ENCODE results near the gene INSYN1.

Gene INSYN1

GRCh38 chr15:73753250-73754130 lies at the start of gene INSYN1:
Gene INSYN1 (minus strand): TSS chr15:73753351. CDS start chr15:73751130, 2,221 bp downstream.
- TF ChIP-seq EZH2phosphoT487 (conservative IDR thresholded peaks at IDR 0.05; ENCODE audit: low read length) (no peak), CTCF (IDR thresholded peaks at IDR 0.05; ENCODE audit: insufficient read depth, low read length, poor library complexity, severe bottlenecking) (no peak)
- H3K36me3 ChIP-seq (ENCODE audit: low read length): no peaks in the 10 kb centered on the region
- H3K9ac ChIP-seq (ENCODE audit: low read length): no peak within 1 kb of the TSS
- no peaks in the 10 kb centered on the region for H3F3A ChIP-seq (ENCODE audit: insufficient read depth)
- H3K9me3 ChIP-seq (ENCODE audit: insufficient read depth, low read length): no peaks in the 10 kb centered on the region
- no peaks in the 10 kb centered on the region for H3K9me2 ChIP-seq (replicated peaks; ENCODE audit: insufficient read depth, low read length)
- H3K79me2 ChIP-seq (ENCODE audit: insufficient read depth, low read length): no peaks in the 10 kb centered on the region
- H4K20me1 ChIP-seq (ENCODE audit: low read depth, low read length): no peaks in the 10 kb centered on the region
- no peak within 1 kb of the TSS for H2AFZ ChIP-seq (ENCODE audit: low read depth, low read length, severe bottlenecking)
- no peak within 1 kb of the TSS for H3K27ac ChIP-seq (ENCODE audit: low read depth, low read length)
- no peak within 1 kb of the TSS for H3K4me3 ChIP-seq (ENCODE audit: insufficient read depth, low read length, poor library complexity, severe bottlenecking)
- H3K4me2 ChIP-seq (ENCODE audit: low read depth, low read length, poor library complexity, severe bottlenecking): no peak within 1 kb of the TSS
- no peaks in the 10 kb centered on the region for H3K27me3 ChIP-seq (ENCODE audit: low read length)

- H3K27me3 ChIP-seq (ENCODE audit: low read length): no peaks in the 10 kb centered on the region
- H3F3A ChIP-seq (ENCODE audit: insufficient read depth): no peaks in the 10 kb centered on the region
- no peaks in the 10 kb centered on the region for H3K9me3 ChIP-seq (ENCODE audit: insufficient read depth, low read length)
- no peak overlapping the region for H2AFZ ChIP-seq (ENCODE audit: low read depth, low read length, severe bottlenecking)
- H4K20me1 ChIP-seq (ENCODE audit: low read depth, low read length): no peaks in the 10 kb centered on the region
- H3K4me2 ChIP-seq (ENCODE audit: low read depth, low read length, poor library complexity, severe bottlenecking): no peak overlapping the region
- no peak overlapping the region for H3K27ac ChIP-seq (ENCODE audit: low read depth, low read length)
- no peaks in the 10 kb centered on the region for H3K79me2 ChIP-seq (ENCODE audit: insufficient read depth, low read length)
- no peaks in the 10 kb centered on the region for H3K36me3 ChIP-seq (ENCODE audit: low read length)
- TF ChIP-seq EZH2phosphoT487 (conservative IDR thresholded peaks at IDR 0.05; ENCODE audit: low read length) (no peak), CTCF (IDR thresholded peaks at IDR 0.05; ENCODE audit: insufficient read depth, low read length, poor library complexity, severe bottlenecking) (no peak)
- H3K9me2 ChIP-seq (replicated peaks; ENCODE audit: insufficient read depth, low read length): no peaks in the 10 kb centered on the region
- no peak overlapping the region for H3K9ac ChIP-seq (ENCODE audit: low read length)
- H3K4me3 ChIP-seq (ENCODE audit: insufficient read depth, low read length, poor library complexity, severe bottlenecking): no peak overlapping the region
Measured at GRCh38 chr15:73802431-73803041, 49.4 kb upstream of the INSYN1 start.

- Histone ChIP-seq H2AFZ (ENCODE audit: low read depth, low read length, severe bottlenecking) (no peak overlapping the region), H3K79me2 (ENCODE audit: insufficient read depth, low read length) (no peaks in the 10 kb centered on the region), H3F3A (ENCODE audit: insufficient read depth) (no peaks in the 10 kb centered on the region), H3K36me3 (ENCODE audit: low read length) (no peaks in the 10 kb centered on the region), H3K27me3 (ENCODE audit: low read length) (no peaks in the 10 kb centered on the region), H3K9ac (ENCODE audit: low read length) (no peak overlapping the region), H3K4me2 (ENCODE audit: low read depth, low read length, poor library complexity, severe bottlenecking) (no peak overlapping the region), H4K20me1 (ENCODE audit: low read depth, low read length) (no peaks in the 10 kb centered on the region), H3K27ac (ENCODE audit: low read depth, low read length) (no peak overlapping the region), H3K9me2 (replicated peaks; ENCODE audit: insufficient read depth, low read length) (no peaks in the 10 kb centered on the region), H3K9me3 (ENCODE audit: insufficient read depth, low read length) (no peaks in the 10 kb centered on the region), H3K4me3 (ENCODE audit: insufficient read depth, low read length, poor library complexity, severe bottlenecking) (no peak overlapping the region)
- no peak for TF ChIP-seq EZH2phosphoT487 (conservative IDR thresholded peaks at IDR 0.05; ENCODE audit: low read length)
- no peak for TF ChIP-seq CTCF (IDR thresholded peaks at IDR 0.05; ENCODE audit: insufficient read depth, low read length, poor library complexity, severe bottlenecking)
Measured at GRCh38 chr15:73800662-73801345, 47.7 kb upstream of the INSYN1 start.
